Activated T-helper 2 cell treated with anti-CD3 and anti-CD28 coated beads, Interferon-gamma antibody, Interleukin-2, Interleukin-4, amounts not matched to agents 10 μg/mL and 5 μg/mL and 100 μg/mL, durations not matched to agents 14 hours and 24 hours and 36 hours (primary cell): ENCODE measurements around the gene WNT9B. TPM values are rescaled to one million over a fixed set of nuclear protein-coding genes. Genes with fewer than 3 reads are reported as not detected.

Experiments used
- DNase-seq: peaks from one replicate; pipeline ENCODE4 v3.0.0; 2021; ENCODE audit warnings: low spot score
- H3K27ac Mint-ChIP-seq: one replicate; pipeline ENCODE4 v1.8.0; 2021; ENCODE audit warnings: mixed read lengths
- H3K27me3 Mint-ChIP-seq: one replicate; pipeline ENCODE4 v1.8.0; 2021; ENCODE audit warnings: low read depth, mixed read lengths
- H3K36me3 Mint-ChIP-seq: one replicate; pipeline ENCODE4 v1.8.0; 2021; ENCODE audit warnings: low read depth, mixed read lengths
- H3K4me1 Mint-ChIP-seq: one replicate; pipeline ENCODE4 v1.8.0; 2021; ENCODE audit warnings: low read depth, mixed read lengths
- H3K4me3 Mint-ChIP-seq: one replicate; pipeline ENCODE4 v1.8.0; 2021; ENCODE audit warnings: low read depth, mild to moderate bottlenecking, moderate library complexity, mixed read lengths
- H3K9me3 Mint-ChIP-seq: one replicate; pipeline ENCODE4 v1.8.0; 2021; ENCODE audit warnings: mixed read lengths
- intact Hi-C: fragments of 100-400 bp; cut with micrococcal nuclease; formaldehyde crosslinking; loops from one replicate; pipeline ENCODE4 v1.15.1; 2023
- total RNA-seq: library from RNA; stranded (reverse); gene quantifications from 2 replicates; pipeline ENCODE4 v1.2.3, GENCODE V29; 2022

WNT9B gene
- total RNA-seq, 1 donor from 2014 or later = not detected

GRCh38 chr17:46817901-46818209 lies 33.5 kb upstream of the WNT9B start:
- no peak for DNase-seq
- intact Hi-C loops = loop anchor here (5.0 kb wide), 1 partner anchor 46 kb away; no protein-coding TSS in a partner anchor
- peaks cover 70% of the 10 kb centered on the region for H3K27me3 Mint-ChIP-seq
- peaks cover 2% of the 10 kb centered on the region for H3K4me1 Mint-ChIP-seq
- no peaks in the 10 kb centered on the region for H3K9me3 Mint-ChIP-seq
- no peak overlapping the region for H3K27ac Mint-ChIP-seq
- H3K4me3 Mint-ChIP-seq = peak overlapping the region; percentile 30
- no peaks in the 10 kb centered on the region for H3K36me3 Mint-ChIP-seq

GRCh38 chr17:46818316-46818928 lies 33.0 kb upstream of the WNT9B start, which contains the start of gene WNT3:
TSS of gene WNT3 (minus strand) at chr17:46818692. CDS start at chr17:46818597, 95 bp downstream.
- H3K36me3 Mint-ChIP-seq = no peaks in the 10 kb centered on the region
- H3K9me3 Mint-ChIP-seq = no peaks in the 10 kb centered on the region
- intact Hi-C loops = loop anchor here (5.0 kb wide), 1 partner anchor 46 kb away; no protein-coding TSS in a partner anchor
- peaks cover 2% of the 10 kb centered on the region for H3K4me1 Mint-ChIP-seq
- peak within 1 kb of the TSS; percentile 64 for H3K4me3 Mint-ChIP-seq
- no peak within 1 kb of the TSS for H3K27ac Mint-ChIP-seq
- H3K27me3 Mint-ChIP-seq = peaks cover 66% of the 10 kb centered on the region
- peak; percentile 46 for DNase-seq

GRCh38 chr17:46818929-46819859 lies 32.2 kb upstream of the WNT9B start:
- peak overlapping the region; percentile 39 for H3K4me3 Mint-ChIP-seq
- H3K4me1 Mint-ChIP-seq = peaks cover 2% of the 10 kb centered on the region
- H3K27ac Mint-ChIP-seq = no peak overlapping the region
- DNase-seq = no peak
- H3K27me3 Mint-ChIP-seq = peaks cover 62% of the 10 kb centered on the region
- no peaks in the 10 kb centered on the region for H3K36me3 Mint-ChIP-seq
- intact Hi-C loops = loop anchor here (5.0 kb wide), 1 partner anchor 47 kb away; no protein-coding TSS in a partner anchor
- no peaks in the 10 kb centered on the region for H3K9me3 Mint-ChIP-seq

GRCh38 chr17:46819906-46820351 lies 31.5 kb upstream of the WNT9B start:
- no peak for DNase-seq
- H3K36me3 Mint-ChIP-seq = no peaks in the 10 kb centered on the region
- no peak overlapping the region for H3K4me3 Mint-ChIP-seq
- intact Hi-C loops = loop anchor here (5.0 kb wide), 1 partner anchor 48 kb away; no protein-coding TSS in a partner anchor
- peaks cover 2% of the 10 kb centered on the region for H3K4me1 Mint-ChIP-seq
- peaks cover 66% of the 10 kb centered on the region for H3K27me3 Mint-ChIP-seq
- no peaks in the 10 kb centered on the region for H3K9me3 Mint-ChIP-seq
- H3K27ac Mint-ChIP-seq = no peak overlapping the region

GRCh38 chr17:46820592-46821450 lies 30.6 kb upstream of the WNT9B start:
- no peaks in the 10 kb centered on the region for H3K36me3 Mint-ChIP-seq
- H3K9me3 Mint-ChIP-seq = no peaks in the 10 kb centered on the region
- H3K27ac Mint-ChIP-seq = no peak overlapping the region
- H3K4me1 Mint-ChIP-seq = peaks cover 2% of the 10 kb centered on the region
- H3K27me3 Mint-ChIP-seq = peaks cover 66% of the 10 kb centered on the region
- no peak overlapping the region for H3K4me3 Mint-ChIP-seq
- no peak for DNase-seq
- intact Hi-C loops = no loop called here

GRCh38 chr17:46821482-46822387 lies 29.6 kb upstream of the WNT9B start:
- Mint-ChIP-seq H3K9me3 (no peaks in the 10 kb centered on the region), H3K4me1 (peaks cover 2% of the 10 kb centered on the region), H3K27ac (no peak overlapping the region), H3K27me3 (peaks cover 61% of the 10 kb centered on the region), H3K36me3 (no peaks in the 10 kb centered on the region), H3K4me3 (no peak overlapping the region)
- intact Hi-C loops = no loop called here
- no peak for DNase-seq

- Mint-ChIP-seq H3K27ac (no peak overlapping the region), H3K4me3 (no peak overlapping the region), H3K27me3 (peaks cover 60% of the 10 kb centered on the region), H3K36me3 (no peaks in the 10 kb centered on the region), H3K9me3 (no peaks in the 10 kb centered on the region), H3K4me1 (peaks cover 2% of the 10 kb centered on the region)
- DNase-seq = peak; percentile 27
- intact Hi-C loops = no loop called here
Measured at GRCh38 chr17:46822388-46822921, 28.9 kb upstream of the WNT9B start.

GRCh38 chr17:46823657-46824056 lies 27.7 kb upstream of the WNT9B start:
- Mint-ChIP-seq H3K4me3 (no peak overlapping the region), H3K4me1 (no peaks in the 10 kb centered on the region), H3K9me3 (no peaks in the 10 kb centered on the region), H3K27ac (no peak overlapping the region), H3K27me3 (peaks cover 52% of the 10 kb centered on the region), H3K36me3 (no peaks in the 10 kb centered on the region)
- no peak for DNase-seq
- intact Hi-C loops = no loop called here

- Mint-ChIP-seq H3K27me3 (peaks cover 35% of the 10 kb centered on the region), H3K4me3 (no peak overlapping the region), H3K9me3 (no peaks in the 10 kb centered on the region), H3K4me1 (no peaks in the 10 kb centered on the region), H3K27ac (no peak overlapping the region), H3K36me3 (no peaks in the 10 kb centered on the region)
- intact Hi-C loops = no loop called here
- no peak for DNase-seq
Measured at GRCh38 chr17:46826116-46826515, 25.3 kb upstream of the WNT9B start.

GRCh38 chr17:46827274-46827673 lies 24.1 kb upstream of the WNT9B start:
- Mint-ChIP-seq H3K9me3 (no peaks in the 10 kb centered on the region), H3K27me3 (peaks cover 24% of the 10 kb centered on the region), H3K4me3 (no peak overlapping the region), H3K36me3 (no peaks in the 10 kb centered on the region), H3K27ac (no peak overlapping the region), H3K4me1 (no peaks in the 10 kb centered on the region)
- no peak for DNase-seq
- intact Hi-C loops = no loop called here

GRCh38 chr17:46831573-46832330 lies 19.6 kb upstream of the WNT9B start:
- Mint-ChIP-seq H3K4me3 (no peak overlapping the region), H3K27ac (no peak overlapping the region), H3K4me1 (peaks cover 6% of the 10 kb centered on the region), H3K27me3 (peaks cover 10% of the 10 kb centered on the region), H3K36me3 (no peaks in the 10 kb centered on the region), H3K9me3 (no peaks in the 10 kb centered on the region)
- intact Hi-C loops = no loop called here
- no peak for DNase-seq
